Osteocyte (in vitro differentiated cells): ENCODE data around the gene AGTRAP. TPM values are rescaled to one million over a fixed set of nuclear protein-coding genes. Genes with fewer than 3 reads are reported as not detected.

Experiments
- DNase-seq: peaks from one replicate; pipeline ENCODE4 v3.0.0; 2021; ENCODE audit warnings: mixed read lengths; ENCODE audit not compliant: unreplicated experiment; ENCODE audit errors: extremely low spot score
- H3K27ac Mint-ChIP-seq: one replicate; pipeline ENCODE4 v1.8.0; 2021; ENCODE audit warnings: mild to moderate bottlenecking, mixed read lengths; ENCODE audit not compliant: unreplicated experiment
- H3K27me3 Mint-ChIP-seq: one replicate; pipeline ENCODE4 v1.8.0; 2021; ENCODE audit warnings: mixed read lengths; ENCODE audit not compliant: unreplicated experiment
- H3K36me3 Mint-ChIP-seq: one replicate; pipeline ENCODE4 v1.8.0; 2021; ENCODE audit warnings: mixed read lengths; ENCODE audit not compliant: unreplicated experiment
- H3K4me1 Mint-ChIP-seq: one replicate; pipeline ENCODE4 v1.8.0; 2021; ENCODE audit warnings: mixed read lengths; ENCODE audit not compliant: unreplicated experiment
- H3K4me3 Mint-ChIP-seq: one replicate; pipeline ENCODE4 v1.8.0; 2021; ENCODE audit warnings: mild to moderate bottlenecking, moderate library complexity, mixed read lengths; ENCODE audit not compliant: unreplicated experiment
- H3K9me3 Mint-ChIP-seq: one replicate; pipeline ENCODE4 v1.8.0; 2021; ENCODE audit warnings: mixed read lengths; ENCODE audit not compliant: unreplicated experiment
- total RNA-seq: library from RNA; stranded (reverse); gene quantifications from 2 replicates; pipeline ENCODE4 v1.2.1, GENCODE V29; 2021
- TF ChIP-seq, protein P1 (sequence below): fragments of 200-600 bp; sonication (generic); IDR thresholded peaks from 2 replicates; pipeline ENCODE4 v1.5.0; 2021; ENCODE audit warnings: antibody characterized with exemption, mild to moderate bottlenecking, moderate library complexity

AGTRAP gene
- total RNA-seq, 1 donor from 2014 or later: 25.4 TPM

DNA sequence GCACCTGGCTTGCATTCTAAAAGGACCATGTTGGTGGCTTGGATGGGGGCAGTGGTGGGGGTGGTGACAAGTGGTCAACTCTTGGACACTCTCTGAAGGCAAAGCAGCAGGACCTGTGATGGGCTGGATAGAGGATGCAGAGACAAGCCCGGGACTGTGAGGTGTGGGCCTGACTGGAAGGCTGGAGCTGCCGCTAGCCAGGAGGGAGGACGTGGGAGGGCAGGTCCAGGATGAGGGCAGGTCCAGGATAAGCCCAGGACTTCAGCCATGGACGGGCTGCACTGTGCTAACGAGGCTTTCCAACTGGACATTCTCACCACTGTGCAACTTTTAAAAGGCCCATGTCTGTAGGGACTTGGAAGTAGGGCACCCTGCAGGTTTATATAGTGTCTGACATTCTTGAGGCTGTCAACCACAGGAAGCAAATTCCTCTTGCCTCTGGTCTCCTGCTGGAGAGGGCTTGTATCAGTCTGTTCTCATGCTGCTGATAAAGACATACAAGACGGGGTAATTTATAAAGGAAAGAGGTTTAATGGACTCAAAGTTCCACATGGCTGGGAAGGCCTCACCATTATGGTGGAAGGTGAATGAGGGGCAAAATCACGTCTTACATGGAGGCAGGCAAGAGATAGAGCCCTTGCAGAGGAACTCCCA, 17.7 kb downstream of the AGTRAP start:
- Mint-ChIP-seq H3K4me3 (no peak overlapping the region), H3K27ac (no peak overlapping the region), H3K36me3 (peaks cover 2% of the 10 kb centered on the region), H3K4me1 (peaks cover 17% of the 10 kb centered on the region), H3K27me3 (peaks cover 12% of the 10 kb centered on the region), H3K9me3 (peaks cover 5% of the 10 kb centered on the region)
- DNase-seq: no peak
- TF ChIP-seq, protein P1, sequence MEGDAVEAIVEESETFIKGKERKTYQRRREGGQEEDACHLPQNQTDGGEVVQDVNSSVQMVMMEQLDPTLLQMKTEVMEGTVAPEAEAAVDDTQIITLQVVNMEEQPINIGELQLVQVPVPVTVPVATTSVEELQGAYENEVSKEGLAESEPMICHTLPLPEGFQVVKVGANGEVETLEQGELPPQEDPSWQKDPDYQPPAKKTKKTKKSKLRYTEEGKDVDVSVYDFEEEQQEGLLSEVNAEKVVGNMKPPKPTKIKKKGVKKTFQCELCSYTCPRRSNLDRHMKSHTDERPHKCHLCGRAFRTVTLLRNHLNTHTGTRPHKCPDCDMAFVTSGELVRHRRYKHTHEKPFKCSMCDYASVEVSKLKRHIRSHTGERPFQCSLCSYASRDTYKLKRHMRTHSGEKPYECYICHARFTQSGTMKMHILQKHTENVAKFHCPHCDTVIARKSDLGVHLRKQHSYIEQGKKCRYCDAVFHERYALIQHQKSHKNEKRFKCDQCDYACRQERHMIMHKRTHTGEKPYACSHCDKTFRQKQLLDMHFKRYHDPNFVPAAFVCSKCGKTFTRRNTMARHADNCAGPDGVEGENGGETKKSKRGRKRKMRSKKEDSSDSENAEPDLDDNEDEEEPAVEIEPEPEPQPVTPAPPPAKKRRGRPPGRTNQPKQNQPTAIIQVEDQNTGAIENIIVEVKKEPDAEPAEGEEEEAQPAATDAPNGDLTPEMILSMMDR: no peak

DNA sequence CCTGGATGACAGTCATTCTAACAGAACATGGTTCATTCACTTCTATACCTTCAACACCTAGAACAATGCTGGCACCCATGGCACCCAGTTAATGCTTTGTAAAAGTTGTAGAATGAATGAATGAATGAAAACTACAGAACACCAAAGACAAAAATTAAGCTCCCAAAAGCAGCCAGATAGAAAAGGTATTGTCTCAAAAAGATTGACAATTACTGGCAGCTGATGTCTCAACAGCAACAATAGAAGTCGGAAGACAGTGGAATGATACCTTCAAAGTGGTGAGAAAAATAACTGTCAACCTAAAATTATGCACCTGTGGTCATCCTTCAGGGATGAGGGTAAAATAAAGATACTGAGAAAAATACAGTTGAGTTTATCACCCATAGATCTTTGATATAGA, 21.1 kb downstream of the AGTRAP start:
- peaks cover 28% of the 10 kb centered on the region for H3K27me3 Mint-ChIP-seq

DNA sequence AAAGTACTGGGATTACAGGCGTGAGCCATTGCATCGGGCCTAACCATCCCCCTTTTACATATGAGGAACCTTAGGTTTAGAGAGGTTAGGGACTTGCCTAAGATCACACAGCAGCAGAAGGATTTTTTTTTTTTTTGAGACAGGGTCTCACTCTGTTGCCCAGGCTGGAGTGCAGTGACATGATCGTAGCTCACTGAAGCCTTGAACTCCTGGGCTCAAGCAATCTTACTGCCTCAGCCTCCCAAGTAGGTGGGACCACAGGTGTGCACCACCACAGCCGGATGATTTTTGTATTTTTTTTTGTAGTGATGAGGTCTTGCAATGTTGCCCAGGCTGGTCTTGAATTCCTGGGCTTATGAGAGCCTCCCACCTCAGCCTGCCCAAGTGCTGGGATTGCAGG, 23.9 kb downstream of the AGTRAP start:
- Mint-ChIP-seq H3K9me3 (peaks cover 5% of the 10 kb centered on the region), H3K4me3 (no peak overlapping the region), H3K27me3 (peaks cover 38% of the 10 kb centered on the region), H3K36me3 (no peaks in the 10 kb centered on the region), H3K4me1 (peaks cover 1% of the 10 kb centered on the region), H3K27ac (no peak overlapping the region)
- DNase-seq: no peak
- TF ChIP-seq, protein P1: no peak

More for the DNA sequence above, 21.1 kb downstream of the AGTRAP start:
- no peak for DNase-seq
- Mint-ChIP-seq H3K4me1 (peaks cover 15% of the 10 kb centered on the region), H3K36me3 (no peaks in the 10 kb centered on the region), H3K27ac (no peak overlapping the region), H3K9me3 (peaks cover 5% of the 10 kb centered on the region), H3K4me3 (no peak overlapping the region)
- TF ChIP-seq, protein P1: no peak

DNA sequence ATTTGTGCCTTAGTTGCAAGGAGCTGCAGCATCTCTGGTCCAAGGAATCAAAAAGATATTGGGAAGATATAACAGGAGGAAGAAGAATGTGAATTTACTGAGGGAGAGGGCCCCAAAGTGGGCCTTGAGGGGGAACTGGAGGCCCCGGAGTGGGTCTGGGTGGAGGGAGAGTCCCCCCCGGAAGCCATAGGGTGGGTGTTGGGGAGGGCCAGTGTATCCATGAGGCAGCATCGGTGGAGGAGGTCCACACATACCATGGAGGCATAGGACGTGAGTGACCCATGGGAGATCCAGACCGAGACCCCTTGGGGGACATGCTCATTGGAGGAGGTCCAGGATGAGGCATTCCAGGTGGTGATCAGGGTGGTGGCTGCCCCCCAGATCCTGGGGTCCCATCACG, 25.3 kb downstream of the AGTRAP start:
- peaks cover 5% of the 10 kb centered on the region for H3K9me3 Mint-ChIP-seq
- no peak overlapping the region for H3K27ac Mint-ChIP-seq
- TF ChIP-seq, protein P1: no peak
- H3K27me3 Mint-ChIP-seq: peaks cover 32% of the 10 kb centered on the region
- H3K4me3 Mint-ChIP-seq: no peak overlapping the region
- H3K36me3 Mint-ChIP-seq: no peaks in the 10 kb centered on the region
- DNase-seq: no peak
- H3K4me1 Mint-ChIP-seq: peaks cover 1% of the 10 kb centered on the region

DNA sequence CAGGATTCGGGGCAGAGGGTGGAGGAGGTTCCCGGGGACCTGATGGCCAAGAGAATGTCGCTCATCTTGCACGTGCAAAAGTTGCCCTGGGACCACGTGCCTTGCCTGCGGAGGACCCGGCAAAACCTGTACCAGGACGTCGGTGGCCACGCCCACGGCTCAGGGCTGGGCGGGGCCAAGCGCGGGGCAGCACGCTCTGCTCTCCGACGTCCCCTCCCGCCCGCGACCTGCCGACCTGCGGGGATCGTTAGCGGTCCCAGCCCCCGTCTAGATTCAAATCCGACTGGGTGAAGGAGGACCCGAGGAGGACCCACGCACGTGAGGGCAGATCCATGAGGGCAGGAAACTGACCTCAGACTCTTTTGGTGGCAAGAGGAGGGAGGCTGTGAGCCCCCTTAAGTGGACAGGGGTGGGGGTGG, 26.1 kb downstream of the AGTRAP start, which contains the start of gene C1orf167:
Gene C1orf167 (plus strand): TSS at position 206 of the 419 bp plus-strand sequence. CDS start 2,208 bp downstream, outside the sequence.
- TF ChIP-seq, protein P1: no peak
- Mint-ChIP-seq H3K4me1 (peaks cover 1% of the 10 kb centered on the region), H3K36me3 (no peaks in the 10 kb centered on the region), H3K27me3 (peaks cover 27% of the 10 kb centered on the region), H3K4me3 (no peak within 1 kb of the TSS), H3K27ac (no peak within 1 kb of the TSS), H3K9me3 (peaks cover 3% of the 10 kb centered on the region)
- no peak for DNase-seq
